Mucosa of rectum (tissue), 2 donors: Measurements from ENCODE around the gene SFR1.

Source experiments
- H3K27ac ChIP-seq, 2 donors: one replicate each; pipeline ENCODE4 v1.7.0; 2013; ENCODE audit warnings: inconsistent platforms in 2 of 2, low read depth in 2 of 2, low read length in 2 of 2
- H3K27me3 ChIP-seq, 2 donors: one replicate each; pipeline ENCODE4 v1.7.0; 2013; ENCODE audit warnings: low read length in 2 of 2; ENCODE audit not compliant: control insufficient read depth in 2 of 2, insufficient read depth in 2 of 2
- H3K36me3 ChIP-seq, 2 donors: one replicate each; pipeline ENCODE4 v1.7.0; 2013; ENCODE audit warnings: low read length in 2 of 2; ENCODE audit not compliant: control insufficient read depth in 2 of 2, insufficient read depth in 2 of 2
- H3K4me1 ChIP-seq, 2 donors: one replicate each; pipeline ENCODE4 v1.7.0; 2013; ENCODE audit warnings: low read length in 2 of 2, mild to moderate bottlenecking in 1 of 2; ENCODE audit not compliant: control insufficient read depth in 2 of 2, insufficient read depth in 2 of 2
- H3K4me3 ChIP-seq, 2 donors: one replicate each; pipeline ENCODE4 v1.7.0; 2013; ENCODE audit warnings: low read length in 2 of 2
- H3K9ac ChIP-seq, 2 donors: one replicate each; pipeline ENCODE4 v1.7.0; 2013; ENCODE audit warnings: low read length in 2 of 2, low read depth in 1 of 2, mild to moderate bottlenecking in 1 of 2
- H3K9me3 ChIP-seq, 2 donors: one replicate each; pipeline ENCODE4 v1.7.0; 2013; ENCODE audit warnings: low read length in 2 of 2; ENCODE audit not compliant: control insufficient read depth in 2 of 2
- donor health status: healthy.
- donor health status: Normal muscosa, but diverticular disease.

Gene SFR1

DNA sequence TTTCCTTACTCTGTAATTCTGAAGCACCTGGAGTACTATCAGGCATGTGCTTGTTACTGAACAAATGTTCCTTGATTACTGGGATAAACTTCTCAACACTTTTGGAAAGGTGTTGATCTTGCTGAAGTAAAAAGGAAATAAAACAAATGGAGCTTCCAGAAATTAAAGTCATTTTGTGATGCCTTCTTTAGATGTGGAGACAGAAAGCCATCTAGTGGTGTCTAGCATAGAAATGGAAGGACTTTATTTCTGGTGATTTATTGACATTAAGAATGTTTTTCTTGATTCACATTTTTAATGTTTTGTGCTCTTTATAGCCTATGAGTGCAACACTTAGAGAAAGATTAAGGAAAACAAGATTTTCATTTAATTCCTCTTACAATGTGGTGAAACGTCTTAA lies 1.4 kb downstream of the SFR1 start:
- Histone ChIP-seq H3K36me3 (no peaks in the 10 kb centered on the region), H3K4me1 (peaks cover 4 to 5% of the 10 kb centered on the region in 2 donors), H3K9me3 (no peaks in the 10 kb centered on the region), H3K27me3 (no peaks in the 10 kb centered on the region), H3K4me3 (no peak overlapping the region), H3K27ac (no peak overlapping the region), H3K9ac (no peak overlapping the region)

DNA sequence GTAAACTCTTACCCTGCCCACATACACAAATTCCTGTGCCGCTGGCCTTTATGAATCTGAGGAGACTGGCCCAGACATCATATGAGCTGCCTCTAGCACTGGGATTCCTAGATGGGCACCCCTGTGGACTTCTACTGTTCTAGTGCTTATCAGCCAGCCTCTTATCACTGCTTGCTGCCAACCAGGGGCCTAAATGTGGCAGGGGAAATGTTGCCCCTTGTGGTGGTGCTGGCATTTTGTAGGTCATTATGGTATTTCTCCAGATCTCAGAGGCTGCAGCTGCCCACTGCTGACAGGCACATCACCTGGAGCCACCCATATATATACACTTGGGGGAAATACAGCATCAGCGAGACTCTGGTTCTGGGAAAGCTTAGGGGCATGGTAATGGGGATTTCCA lies 5.4 kb downstream of the SFR1 start:
- H3K27me3 ChIP-seq = no peaks in the 10 kb centered on the region
- no peaks in the 10 kb centered on the region for H3K9me3 ChIP-seq
- H3K27ac ChIP-seq = no peak overlapping the region
- H3K4me3 ChIP-seq = no peak overlapping the region
- no peaks in the 10 kb centered on the region for H3K4me1 ChIP-seq
- H3K9ac ChIP-seq = no peak overlapping the region
- H3K36me3 ChIP-seq = no peaks in the 10 kb centered on the region

DNA sequence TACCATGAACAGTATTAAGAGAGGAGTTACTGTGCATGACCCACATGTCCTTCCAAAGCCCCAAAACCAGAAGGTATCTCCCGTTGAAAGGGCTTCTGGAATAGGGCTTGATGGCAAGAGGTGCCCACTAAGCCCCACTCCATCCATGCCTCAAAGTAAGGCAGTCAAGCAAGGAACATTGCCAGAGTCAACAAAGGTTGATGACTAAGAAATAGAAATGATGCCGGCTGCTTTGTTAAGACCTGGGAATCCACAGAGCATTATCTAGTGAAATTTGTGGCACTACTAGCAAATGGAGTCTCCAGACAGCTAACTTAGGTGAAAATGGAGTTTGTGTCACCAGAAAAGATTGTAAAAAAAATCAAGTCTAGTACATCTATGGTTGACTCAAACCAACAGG lies 6.2 kb downstream of the SFR1 start:
- H3K27ac ChIP-seq = no peak overlapping the region
- H3K27me3 ChIP-seq = no peaks in the 10 kb centered on the region
- no peak overlapping the region for H3K9ac ChIP-seq
- no peaks in the 10 kb centered on the region for H3K9me3 ChIP-seq
- H3K36me3 ChIP-seq = no peaks in the 10 kb centered on the region
- no peaks in the 10 kb centered on the region for H3K4me1 ChIP-seq
- no peak overlapping the region for H3K4me3 ChIP-seq

DNA sequence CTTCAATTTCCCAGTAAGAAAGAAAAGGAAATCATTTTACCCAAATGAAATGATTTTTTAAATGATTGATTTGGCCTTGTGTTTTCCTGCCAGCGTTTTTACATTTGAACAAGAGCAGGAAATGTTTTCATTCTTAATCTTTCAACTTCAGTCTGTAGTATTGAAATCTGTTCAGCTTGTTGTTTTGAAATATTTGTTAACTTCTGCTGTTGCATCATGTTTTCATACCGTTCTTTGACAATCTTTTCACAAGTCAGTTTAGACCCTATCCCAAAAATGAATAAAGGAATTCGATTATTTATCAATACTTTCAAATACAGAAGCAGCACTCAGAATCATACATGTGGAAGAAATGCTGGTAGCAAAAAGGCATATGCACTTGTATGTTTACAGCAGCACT lies 8.1 kb downstream of the SFR1 start:
- no peaks in the 10 kb centered on the region for H3K27me3 ChIP-seq
- no peaks in the 10 kb centered on the region for H3K4me1 ChIP-seq
- H3K4me3 ChIP-seq = no peak overlapping the region
- H3K9me3 ChIP-seq = no peaks in the 10 kb centered on the region
- H3K9ac ChIP-seq = no peak overlapping the region
- no peaks in the 10 kb centered on the region for H3K36me3 ChIP-seq
- H3K27ac ChIP-seq = no peak overlapping the region

DNA sequence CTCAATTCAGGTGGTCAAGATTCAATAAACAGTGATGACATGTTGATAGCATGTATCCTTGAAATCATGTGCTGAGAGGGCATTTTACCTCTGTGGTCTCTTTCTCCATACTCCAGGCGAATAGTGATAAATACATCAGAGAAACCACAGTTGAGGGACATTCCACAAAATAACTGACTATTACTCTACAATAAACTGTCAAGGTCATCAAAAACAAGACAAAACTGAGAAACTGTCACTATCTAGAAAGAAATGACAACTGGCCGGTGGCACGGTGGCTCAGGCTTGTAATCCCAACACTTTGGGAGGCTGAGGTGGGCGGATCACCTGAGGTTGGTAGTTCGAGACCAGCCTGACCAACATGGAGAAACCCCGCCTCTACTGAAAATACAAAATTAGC lies 16.2 kb downstream of the SFR1 start:
- Histone ChIP-seq H3K9me3 (no peaks in the 10 kb centered on the region), H3K27me3 (no peaks in the 10 kb centered on the region), H3K9ac (no peak overlapping the region), H3K4me1 (no peaks in the 10 kb centered on the region), H3K36me3 (no peaks in the 10 kb centered on the region), H3K4me3 (no peak overlapping the region), H3K27ac (no peak overlapping the region)

DNA sequence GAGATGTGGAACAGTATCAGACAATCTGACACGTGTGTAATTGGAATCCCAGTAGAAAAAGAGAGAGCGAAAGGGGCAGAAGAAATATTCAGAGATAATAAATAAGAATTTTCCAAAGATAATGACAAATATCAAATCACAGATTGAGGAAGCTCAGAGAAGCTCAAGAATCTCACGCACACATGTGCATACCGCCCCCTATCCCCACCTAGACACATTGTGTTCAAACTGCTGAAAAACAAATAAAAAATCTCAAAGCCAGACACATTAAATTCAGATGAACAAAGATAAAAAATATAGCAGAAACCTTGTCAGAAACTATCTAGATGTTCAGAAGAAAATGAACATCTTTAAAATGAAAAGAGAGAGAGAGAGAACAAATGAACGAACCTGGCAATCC lies 17.2 kb downstream of the SFR1 start:
- Histone ChIP-seq H3K9ac (no peak overlapping the region), H3K27ac (no peak overlapping the region), H3K36me3 (no peaks in the 10 kb centered on the region), H3K4me3 (no peak overlapping the region), H3K4me1 (no peaks in the 10 kb centered on the region), H3K9me3 (no peaks in the 10 kb centered on the region), H3K27me3 (no peaks in the 10 kb centered on the region)

DNA sequence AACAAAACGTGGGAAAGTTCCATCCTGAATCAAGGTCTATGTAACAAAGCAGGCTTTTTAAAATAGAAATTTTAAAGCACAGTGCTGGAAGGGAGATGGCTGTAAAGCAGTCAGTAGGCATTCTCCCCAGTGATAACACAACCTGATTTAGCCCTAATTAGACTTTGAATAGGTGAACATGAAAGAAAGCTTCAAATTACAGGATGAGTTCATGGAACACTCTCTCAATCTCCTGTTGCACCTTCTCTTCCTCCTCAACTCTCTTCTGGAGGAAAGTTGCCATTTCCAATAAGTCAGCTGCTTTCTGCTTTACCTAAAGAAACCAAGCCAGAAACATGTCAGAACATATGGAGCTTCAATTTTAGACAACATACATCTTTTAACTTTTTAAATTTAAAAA lies 20.1 kb downstream of the SFR1 start:
- Histone ChIP-seq H3K36me3 (no peaks in the 10 kb centered on the region), H3K9me3 (no peaks in the 10 kb centered on the region), H3K4me1 (no peaks in the 10 kb centered on the region), H3K27me3 (no peaks in the 10 kb centered on the region), H3K9ac (no peak overlapping the region), H3K27ac (no peak overlapping the region), H3K4me3 (no peak overlapping the region)

DNA sequence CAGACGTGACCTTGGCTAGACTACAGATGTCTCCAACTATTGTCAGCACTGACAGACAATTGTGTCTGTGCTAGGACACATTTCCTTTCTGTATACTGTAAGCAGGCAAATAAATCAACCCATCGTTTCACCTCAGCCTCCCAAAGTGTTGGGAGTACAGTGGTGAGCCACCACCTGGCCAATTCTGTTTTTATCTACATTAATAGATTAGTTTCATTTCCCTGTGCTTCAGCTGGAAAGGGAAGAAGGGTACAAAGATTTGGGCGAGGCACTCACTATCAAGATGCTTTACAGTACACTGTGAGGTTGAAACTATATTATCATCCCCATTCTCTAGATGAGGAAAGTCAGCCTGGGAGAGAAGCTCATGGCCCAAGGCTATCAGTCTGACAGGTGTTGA lies 21.9 kb downstream of the SFR1 start:
- H3K4me1 ChIP-seq = no peaks in the 10 kb centered on the region
- no peak overlapping the region for H3K9ac ChIP-seq
- no peak overlapping the region for H3K4me3 ChIP-seq
- H3K27ac ChIP-seq = no peak overlapping the region
- no peaks in the 10 kb centered on the region for H3K36me3 ChIP-seq
- H3K27me3 ChIP-seq = no peaks in the 10 kb centered on the region
- no peaks in the 10 kb centered on the region for H3K9me3 ChIP-seq

DNA sequence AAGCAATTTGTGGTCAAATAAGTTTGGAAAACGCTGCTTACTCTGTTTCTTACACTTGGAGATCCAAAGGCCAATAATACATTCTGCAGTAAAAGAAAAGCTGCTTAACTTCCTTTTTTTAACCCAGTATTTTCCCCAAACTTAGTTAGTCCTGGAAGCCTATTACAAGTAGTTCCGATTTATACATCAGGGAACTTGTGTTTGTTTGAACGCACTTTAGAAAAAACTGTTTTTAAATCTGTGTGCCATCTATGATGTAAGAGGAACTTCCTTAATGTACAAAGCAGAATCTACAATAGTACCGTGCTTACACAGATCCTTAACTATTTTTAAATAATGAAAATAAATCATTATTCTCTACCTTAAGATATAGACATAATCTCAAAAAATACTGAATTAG lies 23.0 kb downstream of the SFR1 start:
- Histone ChIP-seq H3K36me3 (no peaks in the 10 kb centered on the region), H3K27me3 (no peaks in the 10 kb centered on the region), H3K27ac (no peak overlapping the region), H3K9ac (no peak overlapping the region), H3K9me3 (no peaks in the 10 kb centered on the region), H3K4me1 (no peaks in the 10 kb centered on the region), H3K4me3 (no peak overlapping the region)

DNA sequence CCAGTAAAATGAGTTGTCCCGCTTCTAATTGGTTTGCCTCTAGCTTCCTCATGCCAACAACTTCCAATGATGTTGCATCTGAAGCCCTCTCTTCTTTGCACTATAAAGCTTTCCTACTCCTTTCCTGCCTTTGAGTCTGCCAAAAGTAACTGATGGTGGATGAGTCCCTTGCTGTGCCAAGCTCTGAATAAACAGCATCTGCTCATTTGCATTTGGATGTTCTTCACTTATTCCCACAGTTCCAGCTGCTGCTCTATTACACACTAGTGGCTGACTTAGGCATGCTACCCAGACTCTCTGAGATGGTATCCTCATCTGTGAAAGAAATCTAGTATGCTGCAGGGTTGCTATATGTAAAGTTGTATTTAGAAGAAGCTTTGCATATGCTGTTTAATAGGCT lies 24.9 kb downstream of the SFR1 start:
- no peak overlapping the region for H3K27ac ChIP-seq
- H3K9me3 ChIP-seq = no peaks in the 10 kb centered on the region
- no peaks in the 10 kb centered on the region for H3K4me1 ChIP-seq
- H3K27me3 ChIP-seq = no peaks in the 10 kb centered on the region
- H3K4me3 ChIP-seq = no peak overlapping the region
- H3K9ac ChIP-seq = no peak overlapping the region
- no peaks in the 10 kb centered on the region for H3K36me3 ChIP-seq

DNA sequence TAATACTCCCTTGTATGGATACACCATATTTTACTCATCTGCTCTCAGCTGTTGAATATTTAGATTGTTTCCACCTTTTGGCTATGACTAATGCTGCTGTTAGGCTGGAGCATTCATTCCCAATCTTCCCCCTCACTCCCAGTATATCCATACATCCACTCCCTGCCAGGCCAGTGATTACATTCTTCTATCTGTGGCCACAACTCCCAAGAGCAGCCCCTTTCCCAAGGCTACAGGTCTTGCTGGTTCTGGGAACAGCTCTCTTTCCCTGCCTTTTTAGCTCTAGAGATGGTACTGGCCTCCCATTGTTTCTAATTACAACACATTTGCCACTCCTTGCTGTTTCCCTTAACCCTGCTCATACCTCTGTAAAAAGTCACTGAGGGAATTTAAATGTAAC lies 28.2 kb downstream of the SFR1 start:
- H3K36me3 ChIP-seq = no peaks in the 10 kb centered on the region
- no peaks in the 10 kb centered on the region for H3K9me3 ChIP-seq
- no peaks in the 10 kb centered on the region for H3K27me3 ChIP-seq
- no peak overlapping the region for H3K9ac ChIP-seq
- no peak overlapping the region for H3K4me3 ChIP-seq
- no peaks in the 10 kb centered on the region for H3K4me1 ChIP-seq
- H3K27ac ChIP-seq = no peak overlapping the region
